SK-N-SH (cell line): Measurements from ENCODE around the gene SMYD3.

ENCODE experiments used
- CTCF ChIP-seq: fragments of 200-600 bp; sonication (generic); IDR thresholded peaks from 2 replicates; pipeline ENCODE4 v1.6.1; 2017; ENCODE audit warnings: antibody characterized with exemption, mild to moderate bottlenecking, moderate library complexity
- FOXM1 ChIP-seq: IDR thresholded peaks from 2 replicates; pipeline ENCODE4 v1.4.0; 2012; ENCODE audit warnings: low read depth, mild to moderate bottlenecking
- GABPA ChIP-seq: IDR thresholded peaks from 2 replicates; pipeline ENCODE4 v1.4.0; 2012; ENCODE audit warnings: low read depth, mild to moderate bottlenecking
- MEF2A ChIP-seq: IDR thresholded peaks from 2 replicates; pipeline ENCODE4 v1.4.0; 2012; ENCODE audit warnings: low read depth, borderline replicate concordance
- RAD21 ChIP-seq: IDR thresholded peaks from 2 replicates; pipeline ENCODE4 v1.6.1; 2012; ENCODE audit warnings: mild to moderate bottlenecking, low read length
- REST ChIP-seq: IDR thresholded peaks from 2 replicates; pipeline ENCODE4 v1.6.1; 2012; ENCODE audit warnings: mild to moderate bottlenecking, low read depth, low read length, moderate library complexity
- TAF1 ChIP-seq: IDR thresholded peaks from 2 replicates; pipeline ENCODE4 v1.6.1; 2012; ENCODE audit warnings: low read depth, mild to moderate bottlenecking, low read length, moderate library complexity, borderline replicate concordance
- TCF12 ChIP-seq: IDR thresholded peaks from 2 replicates; pipeline ENCODE4 v1.4.0; 2012
- TEAD4 ChIP-seq: IDR thresholded peaks from 2 replicates; pipeline ENCODE4 v1.4.0; 2012; ENCODE audit warnings: mild to moderate bottlenecking, borderline replicate concordance; ENCODE audit not compliant: insufficient read depth
- USF1 ChIP-seq: IDR thresholded peaks from 2 replicates; pipeline ENCODE4 v1.4.0; 2012; ENCODE audit warnings: low read depth, borderline replicate concordance
- USF2 ChIP-seq: fragments of 150-350 bp; IDR thresholded peaks from 2 replicates; pipeline ENCODE4 v1.6.1; 2017; ENCODE audit warnings: antibody characterized with exemption, low read length, low read depth, borderline replicate concordance
- YY1 ChIP-seq: IDR thresholded peaks from 2 replicates; pipeline ENCODE4 v1.4.0; 2012; ENCODE audit warnings: low read depth, mild to moderate bottlenecking

GRCh38 chr1:246278371-246278770, 228.7 kb downstream of the SMYD3 start:
- TF ChIP-seq GABPA (no peak), CTCF (no peak), FOXM1 (no peak), REST (no peak), MEF2A (no peak), TEAD4 (no peak), RAD21 (no peak), TAF1 (no peak), USF2 (no peak), USF1 (no peak), TCF12 (no peak), YY1 (no peak)
